Inflammatory macrophage (primary cell): ENCODE results near the gene ISG15.

Source experiments
- DNase-seq, 2 donors: peaks; one replicate each; pipeline ENCODE4 v3.0.0-alpha.2; 2020 to 2022

ISG15 gene

DNA sequence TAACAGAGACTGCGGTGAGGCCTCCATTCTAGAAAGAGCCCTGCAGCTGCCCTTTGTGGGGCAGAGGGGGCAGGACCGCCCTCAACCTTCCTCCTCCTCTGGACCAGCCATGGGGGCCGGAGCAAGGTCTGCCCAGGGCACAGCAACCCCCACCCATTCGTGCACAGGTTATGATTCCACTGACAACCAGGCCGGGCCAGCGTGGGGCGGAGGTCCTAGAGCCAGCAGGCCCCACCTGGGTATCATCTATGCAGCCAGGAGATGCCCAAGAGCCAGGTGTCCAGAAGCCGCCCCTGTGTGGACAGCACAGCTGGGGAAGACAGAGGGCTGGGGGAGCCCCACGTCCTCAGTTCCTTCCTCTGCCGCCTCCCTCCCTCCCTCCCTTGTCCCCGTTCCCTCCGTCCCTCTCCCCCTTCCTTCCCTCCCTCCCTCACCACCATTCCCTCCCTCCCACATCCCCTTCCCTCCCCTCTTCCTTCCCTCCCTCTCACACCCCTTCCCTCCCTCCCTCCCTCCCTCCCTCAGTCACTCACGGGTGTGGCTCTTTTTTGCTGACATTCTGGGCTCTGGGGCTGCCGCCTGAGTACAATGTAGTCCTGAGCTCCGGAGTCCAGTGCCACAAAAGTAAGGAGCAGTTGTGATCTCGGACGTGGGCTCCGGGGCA is 48.5 kb downstream of the ISG15 start:
- no peak for DNase-seq

- DNase-seq, result peak in 1 of 2 donors; percentile 18
Measured at GRCh38 chr1:1062348-1063163, 49.3 kb downstream of the ISG15 start.

DNA sequence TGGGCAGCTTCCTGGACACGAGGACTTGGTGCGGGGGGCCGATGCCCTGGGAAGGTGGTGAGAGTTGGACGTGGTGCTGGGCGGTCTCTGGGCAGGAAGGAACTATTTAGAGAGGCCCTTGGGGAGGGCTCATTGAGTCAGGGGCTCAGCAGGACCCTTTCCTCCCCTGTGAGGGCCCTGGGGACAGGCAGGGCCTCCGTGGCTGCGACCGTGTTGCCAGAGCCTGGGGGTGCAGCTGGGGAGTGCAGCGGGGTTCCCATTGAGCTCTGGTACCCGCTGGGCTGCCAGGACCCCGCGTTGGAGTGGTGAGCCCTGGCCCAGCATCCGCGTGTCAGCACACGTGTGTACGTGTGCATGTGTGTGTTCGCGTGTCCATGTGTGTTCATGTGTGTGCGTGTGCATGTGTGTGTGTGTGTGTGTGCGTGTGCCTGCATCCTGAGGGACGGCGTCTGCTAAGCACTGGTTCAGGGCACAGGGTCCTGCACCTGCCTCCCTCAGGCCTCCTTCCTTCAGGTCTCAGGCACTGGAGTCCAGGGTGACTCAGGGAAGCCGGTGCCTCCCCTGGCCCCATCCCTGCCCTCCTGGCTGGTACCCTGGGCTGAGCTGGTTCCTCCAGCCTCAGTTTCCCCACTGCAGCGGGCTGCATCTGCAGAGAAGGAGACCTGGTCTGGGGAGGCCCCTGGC is 50.1 kb downstream of the ISG15 start:
- DNase-seq, result no peak
